Urinary bladder (tissue), 4 donors: ENCODE measurements around the gene MTHFD2. TPM values are rescaled to one million over a fixed set of nuclear protein-coding genes. Genes with fewer than 3 reads are reported as not detected.

Experiments used
- DNase-seq: peaks from one replicate; pipeline ENCODE4 v3.0.0-alpha.2; 2015; ENCODE audit errors: extremely low spot score
- H3K27ac ChIP-seq: one replicate; pipeline ENCODE4 v1.5.1; 2013; ENCODE audit warnings: low read depth, mild to moderate bottlenecking, moderate library complexity
- H3K36me3 ChIP-seq: one replicate; pipeline ENCODE4 v1.6.1; 2013; ENCODE audit warnings: mild to moderate bottlenecking, moderate library complexity; ENCODE audit not compliant: insufficient read depth
- H3K4me1 ChIP-seq: one replicate; pipeline ENCODE4 v1.6.1; 2013; ENCODE audit warnings: mild to moderate bottlenecking, moderate library complexity; ENCODE audit not compliant: insufficient read depth
- H3K4me3 ChIP-seq: one replicate; pipeline ENCODE4 v1.5.1; 2013; ENCODE audit warnings: low read depth, low read length
- WGBS: extraction: QIAGEN DNeasy Blood & Tissue Kit; methylation state at CpG from one replicate; pipeline ENCODE4 v1.1.7; 2013; 5-methylcytosine and 5-hydroxymethylcytosine counted together
- polyA plus RNA-seq: library from polyadenylated mRNA; stranded (reverse); fragments of 200-250 nt; gene quantifications from one replicate; pipeline ENCODE4 v1.2.3, GENCODE V29; 2013
- total RNA-seq: library from RNA; depleted of rRNA; stranded (reverse); fragments of >200 nt; gene quantifications from one replicate; pipeline ENCODE4 v1.2.3, GENCODE V29; 2014
- donor health status: healthy with polysubstance abuse.
- donor health status: healthy.

The MTHFD2 gene
- total and polyA plus RNA-seq, 2 donors = 58.3 to 71.6 TPM

GRCh38 chr2:74252036-74252435 is 53.6 kb downstream of the MTHFD2 start:
- WGBS = 84% methylated on average over 10 of the region's 10 CpGs
- Histone ChIP-seq H3K36me3 (peaks cover 1% of the 10 kb centered on the region), H3K27ac (no peak overlapping the region), H3K4me3 (no peak overlapping the region), H3K4me1 (no peaks in the 10 kb centered on the region)
- DNase-seq = no peak

GRCh38 chr2:74252862-74253261 is 54.4 kb downstream of the MTHFD2 start:
- WGBS = 80% methylated on average over 9 of the region's 9 CpGs

GRCh38 chr2:74253306-74253970 is 55.0 kb downstream of the MTHFD2 start:
- no peak for DNase-seq
- Histone ChIP-seq H3K36me3 (peaks cover 1% of the 10 kb centered on the region), H3K4me3 (no peak overlapping the region), H3K4me1 (no peaks in the 10 kb centered on the region), H3K27ac (no peak overlapping the region)
- WGBS = 63% methylated on average over 7 of the region's 7 CpGs

More at GRCh38 chr2:74252862-74253261, 54.4 kb downstream of the MTHFD2 start:
- no peak overlapping the region for H3K27ac ChIP-seq
- DNase-seq = no peak
- H3K4me1 ChIP-seq = no peaks in the 10 kb centered on the region
- H3K36me3 ChIP-seq = peaks cover 1% of the 10 kb centered on the region
- H3K4me3 ChIP-seq = no peak overlapping the region

- no peak overlapping the region for H3K4me3 ChIP-seq
- H3K27ac ChIP-seq = no peak overlapping the region
- 78% methylated on average over 4 of the region's 4 CpGs for WGBS
These were observed 55.5 kb downstream of the MTHFD2 start for GRCh38 chr2:74253971-74254310.

GRCh38 chr2:74255660-74256213 is 57.3 kb downstream of the MTHFD2 start:
- Histone ChIP-seq H3K4me3 (no peak overlapping the region), H3K27ac (no peak overlapping the region), H3K4me1 (no peaks in the 10 kb centered on the region), H3K36me3 (peaks cover 1% of the 10 kb centered on the region)
- WGBS = 89% methylated on average over 18 of the region's 18 CpGs
- DNase-seq = no peak

More at GRCh38 chr2:74253971-74254310, 55.5 kb downstream of the MTHFD2 start:
- H3K36me3 ChIP-seq = peaks cover 1% of the 10 kb centered on the region
- DNase-seq = no peak
- H3K4me1 ChIP-seq = no peaks in the 10 kb centered on the region

- DNase-seq = no peak
- WGBS = 93% methylated on average over 3 of the region's 3 CpGs
These were observed 60.8 kb downstream of the MTHFD2 start for GRCh38 chr2:74259191-74259590.

GRCh38 chr2:74259733-74260132 is 61.3 kb downstream of the MTHFD2 start:
- no peak overlapping the region for H3K27ac ChIP-seq
- H3K4me1 ChIP-seq = no peaks in the 10 kb centered on the region
- H3K4me3 ChIP-seq = no peak overlapping the region
- DNase-seq = no peak
- peaks cover 1% of the 10 kb centered on the region for H3K36me3 ChIP-seq
- 85% methylated on average over 4 of the region's 4 CpGs for WGBS

More at GRCh38 chr2:74259191-74259590, 60.8 kb downstream of the MTHFD2 start:
- Histone ChIP-seq H3K36me3 (peaks cover 1% of the 10 kb centered on the region), H3K4me3 (no peak overlapping the region), H3K4me1 (no peaks in the 10 kb centered on the region), H3K27ac (no peak overlapping the region)

- H3K4me1 ChIP-seq = no peaks in the 10 kb centered on the region
- peaks cover 1% of the 10 kb centered on the region for H3K36me3 ChIP-seq
- 65% methylated on average over 2 of the region's 2 CpGs for WGBS
- no peak for DNase-seq
- no peak overlapping the region for H3K4me3 ChIP-seq
- H3K27ac ChIP-seq = no peak overlapping the region
These were observed 62.1 kb downstream of the MTHFD2 start for GRCh38 chr2:74260495-74260894.

GRCh38 chr2:74261204-74261864 is 62.9 kb downstream of the MTHFD2 start:
- Histone ChIP-seq H3K4me1 (no peaks in the 10 kb centered on the region), H3K4me3 (no peak overlapping the region), H3K36me3 (peaks cover 1% of the 10 kb centered on the region), H3K27ac (no peak overlapping the region)
- no peak for DNase-seq
- 45% methylated on average over 6 of the region's 6 CpGs for WGBS

- Histone ChIP-seq H3K4me1 (no peaks in the 10 kb centered on the region), H3K4me3 (no peak overlapping the region), H3K36me3 (no peaks in the 10 kb centered on the region), H3K27ac (no peak overlapping the region)
- 94% methylated on average over 6 of the region's 6 CpGs for WGBS
- DNase-seq = no peak
These were observed 64.3 kb downstream of the MTHFD2 start for GRCh38 chr2:74262681-74263080.

GRCh38 chr2:74264281-74264680 is 65.9 kb downstream of the MTHFD2 start:
- WGBS = 31% methylated on average over 1 of the region's 1 CpG
- Histone ChIP-seq H3K4me3 (no peak overlapping the region), H3K27ac (no peak overlapping the region), H3K36me3 (no peaks in the 10 kb centered on the region), H3K4me1 (no peaks in the 10 kb centered on the region)
- no peak for DNase-seq

- H3K4me1 ChIP-seq = no peaks in the 10 kb centered on the region
- H3K27ac ChIP-seq = no peak overlapping the region
- WGBS = 39% methylated on average over 4 of the region's 4 CpGs
- no peak for DNase-seq
- no peak overlapping the region for H3K4me3 ChIP-seq
- H3K36me3 ChIP-seq = no peaks in the 10 kb centered on the region
These were observed 68.7 kb downstream of the MTHFD2 start for GRCh38 chr2:74267068-74267467.
